Renal cortical epithelial cell (primary cell): ENCODE data around the gene LAMB3. TPM values are rescaled to one million over a fixed set of nuclear protein-coding genes. Genes with fewer than 3 reads are reported as not detected.

Experiments used
- DNase-seq: peaks from one replicate; pipeline ENCODE4 v3.0.0-alpha.2; 2011; ENCODE audit warnings: low read depth
- total RNA-seq: library from RNA; depleted of rRNA; stranded (reverse); fragments of >200 nt; gene quantifications from 2 replicates; pipeline ENCODE4 v1.2.3, GENCODE V29; 2014

Gene LAMB3
- total RNA-seq, 1 donor from 2014 or later, result 108 TPM

DNA sequence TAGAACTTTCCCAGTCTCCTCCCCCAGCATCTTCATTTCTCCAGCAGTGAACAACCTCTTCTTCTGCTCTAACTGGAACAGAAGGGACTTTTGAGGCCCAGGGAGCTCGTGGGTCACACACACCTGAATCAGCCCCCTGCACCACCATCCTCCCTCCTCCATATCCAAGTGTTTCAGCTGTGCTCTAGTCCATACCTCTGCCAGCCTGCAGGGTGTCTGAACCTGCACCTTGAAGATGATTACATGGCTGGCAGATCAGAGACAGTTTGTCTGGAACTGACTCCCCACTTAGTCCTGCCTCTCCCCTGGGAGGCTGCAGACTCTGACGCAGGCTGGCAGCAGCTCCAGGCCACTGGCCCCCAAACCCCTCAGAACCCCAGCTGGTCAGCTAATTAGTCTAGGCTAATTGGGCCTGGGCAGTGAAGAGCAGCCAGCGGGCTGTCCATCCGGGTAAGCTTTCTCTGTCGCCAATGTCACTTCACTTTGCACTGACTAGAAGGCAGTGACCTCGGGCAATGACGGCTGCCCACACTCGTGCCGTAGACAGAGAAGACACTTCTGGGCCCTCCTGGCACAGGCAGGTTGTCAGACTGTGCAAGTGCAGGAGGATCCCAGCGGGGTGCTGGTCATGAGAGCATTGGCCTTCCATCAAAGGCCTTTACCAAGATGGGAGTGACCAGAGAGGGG is 56.5 kb downstream of the LAMB3 start:
- no peak for DNase-seq

DNA sequence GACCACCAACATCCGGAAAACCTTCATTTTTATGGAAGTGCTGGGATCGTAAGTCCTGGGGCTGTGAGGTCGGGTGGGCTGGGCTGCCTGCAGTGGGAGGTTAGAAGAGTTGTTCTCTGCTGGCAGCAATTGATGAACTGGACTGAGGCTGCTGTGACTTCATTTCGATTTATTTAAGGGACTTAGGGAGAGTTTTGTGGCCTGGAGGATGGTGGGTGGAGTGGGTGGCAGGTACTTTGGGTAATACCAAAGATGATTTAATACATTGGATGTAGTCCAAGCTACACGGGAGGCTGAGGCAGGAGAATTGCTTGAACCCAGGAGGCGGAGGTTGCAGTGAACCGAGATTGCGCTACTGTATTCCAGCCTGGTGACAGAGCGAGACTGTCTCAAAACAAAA is 57.2 kb downstream of the LAMB3 start:
- no peak for DNase-seq

DNA sequence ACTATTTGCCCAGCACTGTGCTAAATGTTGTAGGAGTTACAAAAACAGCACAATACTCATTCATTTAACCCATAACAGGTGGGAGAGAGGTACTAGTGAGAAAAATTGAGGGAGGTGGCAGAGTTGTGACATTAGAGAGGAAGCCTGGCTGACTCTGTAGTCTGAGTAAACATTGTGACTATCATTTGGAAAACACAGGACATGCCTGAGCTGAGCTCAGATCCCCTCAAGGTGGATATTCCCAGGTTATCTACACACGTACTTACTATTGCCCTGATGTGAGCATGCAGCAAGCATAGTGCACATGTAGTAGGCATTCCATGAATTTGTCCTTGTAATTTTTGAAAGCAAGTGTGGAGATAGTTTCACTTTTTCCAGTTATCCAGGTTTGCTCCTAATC is 57.8 kb downstream of the LAMB3 start:
- DNase-seq, result no peak

DNA sequence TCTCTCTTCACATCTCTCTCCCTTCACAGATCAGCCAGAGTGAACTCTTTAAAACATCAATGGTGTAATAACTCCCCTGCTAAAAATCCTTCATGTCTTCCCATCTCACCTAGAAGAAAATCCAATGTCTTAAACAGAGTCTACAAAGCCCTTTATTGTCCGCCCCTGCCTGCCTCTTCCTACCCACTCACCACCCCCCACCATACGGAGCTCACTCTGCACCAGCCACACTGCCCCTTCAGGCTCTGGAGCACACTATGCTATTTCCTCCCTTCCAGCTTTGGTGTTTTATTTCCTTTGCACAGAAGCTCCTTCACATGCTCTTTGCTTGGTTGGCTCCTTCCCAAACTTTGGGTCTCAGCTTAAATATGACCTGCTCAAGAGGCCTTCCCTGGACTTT is 58.5 kb downstream of the LAMB3 start:
- no peak for DNase-seq

DNA sequence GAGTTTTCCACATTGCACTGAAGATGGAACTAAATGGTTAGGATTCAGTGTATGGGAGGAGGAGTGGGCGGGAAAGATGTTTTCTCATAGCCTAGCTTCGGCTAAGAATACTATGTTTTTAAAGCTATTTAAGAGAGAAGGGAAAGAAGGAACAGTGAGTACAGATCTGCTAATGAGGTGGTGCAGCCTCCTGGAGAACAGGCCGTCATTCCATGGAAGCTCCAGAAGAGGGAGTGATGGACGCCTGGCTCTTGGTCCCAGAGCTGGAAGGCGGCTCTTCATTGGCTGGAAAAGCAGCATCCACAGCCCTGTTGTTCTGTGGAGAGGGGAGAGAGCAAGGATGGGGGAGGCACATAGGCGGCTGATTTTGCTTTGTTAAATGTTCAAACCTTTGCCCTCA is 61.8 kb downstream of the LAMB3 start:
- DNase-seq, result no peak

DNA sequence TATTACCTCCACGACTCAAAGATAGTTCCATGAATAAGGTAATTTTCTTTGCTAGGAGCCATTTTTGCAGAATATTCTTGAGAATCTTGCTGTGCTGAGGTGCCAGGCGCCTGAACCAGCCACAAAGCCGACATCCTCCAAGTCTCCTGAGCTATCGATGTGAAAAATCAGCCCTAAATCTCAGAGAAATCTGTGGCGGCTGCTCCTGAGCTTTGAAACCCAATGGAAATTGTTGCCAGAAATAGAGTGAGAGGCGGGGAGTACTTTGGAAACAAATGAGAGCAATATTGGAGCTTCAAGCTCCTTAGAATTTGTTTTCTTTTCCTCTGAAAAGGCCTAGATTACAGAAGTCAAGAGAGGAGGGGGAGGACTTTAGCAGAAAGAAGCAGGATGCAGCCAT is 62.4 kb downstream of the LAMB3 start:
- no peak for DNase-seq

GRCh38 chr1:209589440-209589839 is 62.8 kb downstream of the LAMB3 start:
- DNase-seq, result no peak

- DNase-seq, result peak; percentile 20
These were observed 64.4 kb downstream of the LAMB3 start for GRCh38 chr1:209587789-209588188.

GRCh38 chr1:209586221-209586740 is 65.9 kb downstream of the LAMB3 start:
- no peak for DNase-seq

- DNase-seq, result peak; percentile 18
These were observed 66.6 kb downstream of the LAMB3 start for GRCh38 chr1:209585672-209586071.

DNA sequence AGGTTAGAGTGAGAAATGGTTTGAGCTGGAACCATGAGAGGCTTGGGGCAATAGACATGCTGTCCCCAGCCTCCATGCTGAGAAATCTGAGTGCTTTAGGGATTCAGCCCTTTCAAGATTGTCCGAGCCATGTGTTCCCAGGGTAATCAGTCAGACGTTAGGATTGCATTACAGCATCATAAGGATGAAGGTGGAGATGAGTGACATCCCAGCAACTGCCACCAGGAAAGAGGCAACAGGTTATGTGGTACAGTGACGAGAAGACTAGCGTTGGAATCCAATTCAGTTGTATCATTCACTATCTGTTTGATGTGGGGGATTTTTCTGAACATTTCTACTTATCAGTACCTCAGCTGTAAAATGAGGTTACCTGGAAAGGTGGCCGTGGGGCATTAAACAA is 67.0 kb downstream of the LAMB3 start:
- no peak for DNase-seq

GRCh38 chr1:209584231-209584672 is 68.0 kb downstream of the LAMB3 start:
- no peak for DNase-seq

DNA sequence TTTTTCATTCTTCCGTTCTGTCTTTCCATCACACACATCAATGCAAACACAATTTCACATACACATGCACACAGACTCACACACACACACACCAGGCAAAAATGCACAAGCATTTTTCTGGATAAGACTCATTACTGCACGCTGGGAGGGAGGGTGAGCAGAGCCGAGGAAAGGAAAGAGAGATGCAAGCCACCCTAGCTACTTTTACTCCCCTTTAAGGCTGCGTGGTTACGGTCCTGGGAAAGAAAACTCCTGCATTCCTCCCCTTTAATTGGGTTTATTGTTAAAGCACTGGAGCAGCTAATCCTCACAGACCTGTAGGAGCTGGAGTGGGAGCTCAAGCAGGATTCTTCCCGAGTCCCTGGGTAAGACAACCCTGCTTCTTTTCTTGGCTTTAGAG is 68.8 kb downstream of the LAMB3 start, which contains the start of gene CAMK1G:
CAMK1G (plus strand) TSS at position 307 of the 400 bp plus-strand sequence. CDS start 11,270 bp downstream, outside the sequence.
- DNase-seq, result peak; percentile 67

DNA sequence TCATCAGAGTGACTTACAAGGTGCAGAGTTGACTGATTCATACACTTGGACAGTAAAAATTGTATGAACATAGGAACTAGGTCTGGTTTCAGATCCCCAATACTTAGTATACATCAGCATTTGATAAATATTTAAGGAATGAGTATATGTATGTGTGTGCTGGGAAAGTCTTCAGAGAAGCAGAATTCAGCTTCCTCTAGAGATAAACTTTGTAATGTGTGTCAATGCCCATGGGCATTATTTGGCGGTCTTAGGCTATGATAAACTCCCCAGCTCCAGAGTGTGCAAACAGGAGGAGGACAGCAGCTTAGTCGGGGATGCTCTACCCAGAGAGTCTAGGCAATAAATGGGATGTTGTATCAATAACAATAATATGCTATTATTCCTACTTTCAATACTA is 71.6 kb downstream of the LAMB3 start:
- no peak for DNase-seq

- no peak for DNase-seq
These were observed 74.9 kb downstream of the LAMB3 start for GRCh38 chr1:209577346-209577745.

- peak; percentile 52 for DNase-seq
These were observed 75.6 kb downstream of the LAMB3 start for GRCh38 chr1:209576392-209577197.

- no peak for DNase-seq
These were observed 81.5 kb downstream of the LAMB3 start for GRCh38 chr1:209570743-209571142.

GRCh38 chr1:209569455-209570207 is 82.6 kb downstream of the LAMB3 start:
- DNase-seq, result peak; percentile 85

GRCh38 chr1:209567698-209568175 is 84.5 kb downstream of the LAMB3 start:
- peak; percentile 72 for DNase-seq

GRCh38 chr1:209565759-209566678 is 86.2 kb downstream of the LAMB3 start:
- peak; percentile 75 for DNase-seq
